Renal pelvis (tissue), 12 donors: ENCODE results near the gene KLHL40. TPM values are rescaled to one million over a fixed set of nuclear protein-coding genes. Genes with fewer than 3 reads are reported as not detected.

ENCODE experiments used
- DNase-seq: peaks from one replicate; pipeline ENCODE4 v3.0.0-alpha.2; 2013
- long read RNA-seq, 16 experiments: transcript quantifications; one replicate each; lab custom pipeline, GENCODE V29; 2026
- polyA plus RNA-seq, 3 donors: library from polyadenylated mRNA; unstranded; fragments of 120-200 nt; gene quantifications; one replicate each; pipeline ENCODE4 v1.2.1, GENCODE V29; 2013; ENCODE audit not compliant: insufficient read length in 3 of 3

The KLHL40 gene, protein sequence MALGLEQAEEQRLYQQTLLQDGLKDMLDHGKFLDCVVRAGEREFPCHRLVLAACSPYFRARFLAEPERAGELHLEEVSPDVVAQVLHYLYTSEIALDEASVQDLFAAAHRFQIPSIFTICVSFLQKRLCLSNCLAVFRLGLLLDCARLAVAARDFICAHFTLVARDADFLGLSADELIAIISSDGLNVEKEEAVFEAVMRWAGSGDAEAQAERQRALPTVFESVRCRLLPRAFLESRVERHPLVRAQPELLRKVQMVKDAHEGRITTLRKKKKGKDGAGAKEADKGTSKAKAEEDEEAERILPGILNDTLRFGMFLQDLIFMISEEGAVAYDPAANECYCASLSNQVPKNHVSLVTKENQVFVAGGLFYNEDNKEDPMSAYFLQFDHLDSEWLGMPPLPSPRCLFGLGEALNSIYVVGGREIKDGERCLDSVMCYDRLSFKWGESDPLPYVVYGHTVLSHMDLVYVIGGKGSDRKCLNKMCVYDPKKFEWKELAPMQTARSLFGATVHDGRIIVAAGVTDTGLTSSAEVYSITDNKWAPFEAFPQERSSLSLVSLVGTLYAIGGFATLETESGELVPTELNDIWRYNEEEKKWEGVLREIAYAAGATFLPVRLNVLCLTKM
- under 1 TPM in 1 of 3 donors, not detected in 2; 0.07 TPM for polyA plus RNA-seq
- long read RNA-seq, donor 1: 0 reads
- long read RNA-seq, donor 2: 0 reads
- long read RNA-seq, donor 3: 0 reads
- long read RNA-seq, donor 4: 0 reads
- long read RNA-seq, donor 5: 0 reads
- long read RNA-seq, donor 6: 0 reads
- long read RNA-seq, donor 7: 0 reads
- long read RNA-seq, donor 8: 0 reads
- long read RNA-seq, donor 9: 0 reads
- long read RNA-seq, donor 10: 0 reads
- long read RNA-seq, donor 11: 0 reads
- long read RNA-seq, donor 12: 0 reads
- long read RNA-seq, donor 13: 0 reads
- long read RNA-seq, donor 14: 0 reads
- long read RNA-seq, donor 15: 0 reads
- long read RNA-seq, donor 16: 0 reads

DNA sequence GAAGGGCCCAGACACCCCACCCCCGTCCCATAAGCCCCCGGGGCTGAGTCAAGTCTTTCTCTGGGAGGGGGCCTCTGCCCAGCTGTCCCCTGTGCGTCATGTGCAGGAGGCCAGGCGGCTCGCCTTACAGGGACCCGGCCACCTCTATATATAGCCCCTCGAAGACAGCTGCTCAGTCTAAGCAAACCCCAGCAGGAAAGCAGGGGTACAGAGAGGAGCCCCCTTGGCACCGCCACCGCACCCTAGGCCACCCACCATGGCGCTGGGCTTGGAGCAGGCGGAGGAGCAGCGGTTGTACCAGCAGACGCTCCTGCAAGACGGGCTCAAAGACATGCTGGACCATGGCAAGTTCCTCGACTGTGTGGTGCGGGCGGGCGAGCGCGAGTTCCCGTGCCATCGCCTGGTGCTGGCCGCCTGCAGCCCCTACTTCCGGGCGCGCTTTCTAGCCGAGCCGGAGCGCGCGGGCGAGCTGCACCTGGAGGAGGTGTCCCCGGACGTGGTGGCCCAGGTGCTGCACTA, at the start of gene KLHL40:
Gene KLHL40, plus strand, starts transcription at position 175 of the 519 bp plus-strand sequence. Its CDS starts 82 bp downstream, at position 257.
- no peak for DNase-seq

DNA sequence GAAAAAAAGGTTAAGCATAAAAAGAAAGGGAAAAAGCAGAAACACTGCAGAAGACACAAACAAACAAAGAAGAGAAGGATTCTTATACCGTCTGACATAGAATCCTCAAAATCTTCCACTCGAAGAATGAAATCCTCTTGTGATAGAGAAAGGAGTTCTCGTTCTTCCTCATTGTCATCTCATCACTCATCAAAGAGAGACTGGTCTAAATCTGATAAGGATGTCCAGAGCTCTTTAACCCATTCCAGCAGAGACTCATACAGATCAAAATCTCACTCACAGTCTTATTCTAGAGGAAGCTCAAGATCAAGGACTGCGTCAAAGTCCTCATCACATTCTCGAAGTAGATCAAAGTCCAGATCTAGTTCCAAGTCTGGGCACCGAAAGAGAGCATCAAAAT, 48.3 kb upstream of the KLHL40 start:
- DNase-seq: no peak

DNA sequence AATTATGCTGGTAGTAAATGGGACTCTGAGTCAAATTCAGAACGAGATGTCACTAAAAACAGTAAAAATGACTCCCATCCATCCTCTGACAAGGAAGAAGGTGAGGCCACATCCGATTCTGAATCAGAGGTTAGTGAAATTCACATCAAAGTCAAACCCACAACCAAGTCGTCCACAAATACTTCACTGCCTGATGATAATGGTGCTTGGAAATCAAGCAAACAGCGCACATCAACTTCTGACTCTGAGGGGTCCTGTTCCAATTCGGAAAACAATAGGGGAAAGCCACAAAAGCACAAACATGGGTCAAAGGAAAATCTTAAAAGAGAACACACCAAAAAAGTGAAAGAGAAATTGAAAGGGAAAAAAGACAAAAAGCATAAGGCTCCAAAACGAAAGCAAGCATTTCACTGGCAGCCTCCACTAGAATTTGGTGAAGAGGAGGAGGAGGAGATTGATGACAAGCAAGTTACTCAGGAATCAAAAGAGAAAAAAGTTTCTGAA, 46.9 kb upstream of the KLHL40 start:
- no peak for DNase-seq

DNA sequence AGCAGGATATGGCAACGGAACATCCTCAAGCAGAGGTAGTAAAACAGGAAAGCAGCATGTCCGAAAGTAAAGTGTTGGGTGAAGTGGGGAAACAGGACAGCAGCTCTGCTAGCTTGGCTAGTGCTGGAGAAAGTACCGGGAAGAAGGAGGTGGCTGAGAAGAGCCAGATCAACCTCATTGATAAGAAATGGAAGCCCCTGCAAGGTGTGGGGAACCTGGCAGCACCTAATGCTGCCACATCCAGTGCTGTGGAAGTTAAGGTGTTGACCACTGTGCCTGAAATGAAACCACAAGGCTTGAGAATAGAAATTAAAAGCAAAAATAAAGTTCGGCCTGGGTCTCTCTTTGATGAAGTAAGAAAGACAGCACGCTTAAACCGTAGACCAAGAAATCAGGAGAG, 46.1 kb upstream of the KLHL40 start:
- no peak for DNase-seq

DNA sequence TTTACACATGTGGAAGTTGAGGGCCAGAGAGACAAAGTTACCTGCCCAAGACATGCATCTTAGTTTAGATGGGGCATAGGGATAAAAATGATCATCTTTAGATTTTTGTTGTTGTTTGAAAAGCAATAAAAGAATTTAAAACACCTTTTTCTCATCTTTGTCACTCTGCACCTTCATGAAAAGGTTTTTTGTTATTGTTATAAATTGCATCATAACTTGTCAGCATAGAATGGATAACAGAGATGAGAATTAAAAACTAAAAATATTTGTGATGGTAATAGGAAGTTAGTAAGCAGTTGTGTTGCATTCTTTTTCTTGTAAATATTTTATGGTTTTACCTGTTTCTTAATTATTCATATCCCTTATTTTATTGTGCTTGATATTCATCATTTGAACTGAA, 45.2 kb upstream of the KLHL40 start:
- DNase-seq: no peak

DNA sequence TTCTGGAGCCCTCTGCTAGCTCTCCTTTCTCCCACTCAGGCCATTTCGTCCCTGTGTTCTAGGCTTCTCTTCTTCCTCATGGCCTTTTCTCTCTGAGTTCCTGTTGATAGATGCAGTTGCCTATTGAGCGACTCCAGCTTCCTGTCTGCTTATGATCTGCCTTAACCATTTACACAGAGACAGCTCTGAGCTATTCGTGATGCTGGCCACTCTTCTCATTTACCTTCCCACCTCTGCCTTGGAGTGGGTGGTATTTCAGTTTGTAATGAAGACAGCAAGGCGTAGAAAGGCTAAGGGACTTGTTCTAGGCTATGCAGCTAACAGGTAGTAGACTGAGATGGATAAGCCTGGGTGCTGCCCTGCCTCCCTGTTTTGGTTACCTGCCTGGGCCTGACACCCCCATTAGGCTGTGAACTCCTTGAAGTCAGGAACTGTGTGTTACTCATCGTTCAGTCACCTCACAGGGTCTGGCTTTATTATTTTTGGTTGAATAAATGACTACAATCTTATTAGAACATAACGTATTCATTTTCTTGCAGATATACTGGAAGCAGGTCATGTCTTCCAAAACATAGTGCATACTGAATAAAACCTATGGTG, 44.5 kb upstream of the KLHL40 start:
- DNase-seq: no peak

DNA sequence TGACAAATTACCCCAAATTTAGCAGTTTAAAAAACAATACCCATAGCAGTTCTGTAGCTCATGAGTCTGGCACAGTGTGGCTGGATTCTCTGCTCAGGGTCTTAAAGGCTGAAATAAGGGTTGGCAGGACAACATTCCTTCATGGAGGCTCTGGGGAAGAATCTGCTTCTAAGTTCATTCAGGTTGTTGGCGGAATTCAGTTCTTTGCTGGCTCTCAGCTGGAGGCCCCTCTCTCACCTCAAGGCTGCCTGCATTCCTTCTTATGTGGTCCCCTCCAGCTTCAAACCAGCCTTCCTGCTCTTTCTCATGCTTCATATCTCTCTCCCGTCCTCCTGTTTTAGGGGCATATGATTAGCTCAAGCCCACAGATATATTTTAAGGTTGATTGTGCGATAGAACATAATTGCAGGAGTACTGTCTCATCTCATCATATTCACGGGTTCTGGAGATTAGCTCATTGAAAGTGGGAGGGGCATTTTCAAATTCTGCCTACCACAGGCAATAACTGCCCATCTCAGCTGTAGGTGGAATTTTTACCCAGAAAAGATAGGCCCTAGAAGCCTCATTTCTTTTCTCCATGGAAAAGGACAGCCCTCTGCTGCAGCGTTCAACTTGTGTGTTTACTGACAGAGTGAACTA, 37.4 kb upstream of the KLHL40 start:
- DNase-seq: no peak

DNA sequence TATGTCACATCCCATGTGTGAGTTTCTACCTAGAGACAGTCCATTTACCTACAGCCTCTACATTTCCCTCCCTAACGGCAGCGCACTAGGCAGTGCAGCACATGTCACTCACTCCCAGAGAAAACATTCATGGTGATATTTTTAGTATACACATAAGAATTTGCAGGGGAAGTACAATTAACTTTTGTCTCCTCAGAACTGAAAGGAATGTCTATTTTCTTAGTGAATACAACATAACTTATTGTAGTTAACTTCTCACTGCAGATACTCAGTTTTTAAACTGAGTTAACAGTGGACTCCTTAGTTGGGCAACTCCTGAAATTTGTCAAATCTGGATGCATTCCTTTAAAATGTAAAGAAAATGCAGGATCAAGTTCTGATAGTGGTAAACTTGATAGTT, 36.3 kb upstream of the KLHL40 start:
- DNase-seq: no peak

DNA sequence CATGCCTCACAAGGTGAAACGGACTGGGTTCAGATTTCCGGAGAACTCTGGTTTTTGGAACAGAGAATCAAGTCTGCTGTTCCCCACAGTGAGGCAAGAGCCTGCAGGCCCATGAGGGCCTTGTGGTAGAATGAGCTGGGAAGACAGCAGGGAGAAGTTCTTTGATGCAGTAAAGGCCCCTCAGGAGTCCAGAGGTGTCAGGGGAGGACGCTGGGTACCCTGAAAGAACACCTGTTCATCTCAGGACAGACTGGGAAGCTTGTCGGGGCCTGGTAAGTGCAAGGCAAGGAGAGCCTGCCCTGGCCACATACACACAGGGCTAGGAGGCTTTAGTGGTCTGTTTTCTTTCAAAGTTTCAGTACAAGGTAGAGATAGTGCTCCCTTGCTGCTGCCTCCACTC, 35.6 kb upstream of the KLHL40 start:
- no peak for DNase-seq

DNA sequence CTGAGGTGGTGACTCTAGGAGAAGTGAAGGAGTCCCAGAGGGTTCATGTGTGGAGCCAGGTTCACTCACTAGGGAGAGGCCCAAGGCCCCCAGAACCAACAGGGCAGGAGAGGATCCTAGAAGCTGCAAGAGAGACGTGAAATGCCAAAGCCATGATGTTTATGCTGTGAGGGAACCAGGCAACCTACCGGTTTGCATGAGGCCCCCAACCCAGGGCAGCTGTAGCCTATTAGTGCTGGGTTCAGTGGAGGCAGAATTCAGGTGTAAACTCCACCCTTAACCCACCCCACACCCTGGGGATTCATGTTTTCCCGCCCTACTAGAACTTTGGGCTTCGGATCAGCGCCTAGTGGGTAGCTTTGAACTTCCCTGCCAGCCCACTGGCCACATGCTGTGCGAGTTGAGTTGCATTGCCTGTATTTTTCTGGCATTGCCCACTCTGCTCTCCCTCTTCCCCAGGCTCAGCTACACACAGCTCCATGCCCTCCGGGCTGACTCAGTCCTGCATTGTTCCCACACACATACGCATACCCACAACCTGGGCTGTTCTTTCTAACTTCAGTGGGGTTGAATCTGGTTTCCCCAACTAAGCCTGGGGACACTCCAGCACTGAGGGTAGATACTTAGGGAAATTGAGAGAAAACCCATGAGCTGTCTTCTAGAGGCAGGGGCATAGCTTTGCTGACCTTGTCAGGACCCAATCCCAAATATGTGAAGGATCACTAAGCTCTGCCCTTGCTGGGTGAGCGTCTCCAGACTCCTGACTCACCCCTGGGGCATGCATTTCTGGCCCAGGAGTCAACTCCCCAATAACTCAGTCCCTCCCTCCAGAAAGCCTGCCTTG, 33.9 kb upstream of the KLHL40 start:
- DNase-seq: no peak

DNA sequence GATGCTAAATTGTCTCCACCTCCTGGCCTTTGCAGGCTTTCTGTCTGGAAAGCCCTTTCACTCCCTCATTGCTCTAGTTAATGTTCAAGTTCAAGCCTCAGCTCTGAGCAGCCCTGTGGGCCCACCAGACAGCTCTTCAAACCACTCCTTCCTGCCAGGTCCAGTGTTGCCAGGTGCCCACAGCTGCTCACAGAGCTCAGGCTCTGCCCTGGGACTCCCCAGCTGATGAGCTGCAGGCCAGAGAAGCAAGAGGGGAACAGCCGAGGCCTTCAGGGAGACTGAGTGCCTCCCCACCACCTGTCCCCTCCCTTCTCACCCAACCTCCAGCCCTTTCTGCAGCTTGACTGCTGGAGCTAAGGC, 33.1 kb upstream of the KLHL40 start:
- no peak for DNase-seq

DNA sequence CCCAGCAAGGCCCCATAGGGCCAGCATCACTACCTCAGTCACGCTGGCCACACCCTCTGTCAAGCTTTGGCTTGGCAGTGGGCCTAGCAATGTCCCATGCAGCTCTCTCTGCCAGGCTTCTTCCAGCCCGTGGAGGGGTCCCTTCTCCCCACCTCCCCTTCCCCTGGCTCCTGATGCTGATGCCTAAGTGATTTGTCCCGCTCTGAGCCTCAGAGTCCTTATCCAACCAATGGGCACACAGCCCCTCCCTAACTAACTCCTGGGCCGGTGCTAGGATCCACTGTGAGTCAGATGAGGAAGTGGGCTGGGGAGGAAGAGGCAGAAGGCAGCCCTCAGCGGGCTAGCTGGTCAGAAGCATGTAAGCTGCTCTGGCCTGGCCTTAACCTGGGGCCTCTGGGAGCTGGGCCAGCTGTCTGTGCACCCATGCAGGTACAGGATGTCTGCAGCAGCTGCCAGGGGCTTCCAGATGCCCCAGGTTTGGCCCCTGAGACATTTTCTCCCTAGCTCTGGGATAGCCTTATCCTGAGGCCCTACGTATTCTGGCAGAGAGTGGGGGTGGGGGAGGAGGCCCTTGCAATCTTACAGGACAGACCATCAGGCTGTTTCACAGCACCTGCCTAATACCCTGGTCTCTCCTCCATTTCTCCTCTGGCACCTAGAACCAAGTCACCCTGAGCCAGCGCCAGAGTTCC, 32.6 kb upstream of the KLHL40 start:
- DNase-seq: no peak

DNA sequence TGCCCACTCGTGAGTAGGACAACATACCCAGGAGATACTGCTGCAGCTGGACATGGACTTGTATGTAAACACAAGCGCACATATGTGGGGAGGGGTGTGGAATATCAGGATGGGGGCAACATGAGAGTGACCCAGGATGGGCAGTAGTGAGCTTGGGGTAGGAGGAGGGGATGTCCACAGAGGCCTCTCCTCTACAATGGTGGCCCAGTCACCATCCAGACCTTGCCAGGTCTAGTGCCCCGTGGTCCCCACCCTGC, 32.1 kb upstream of the KLHL40 start:
- DNase-seq: no peak

DNA sequence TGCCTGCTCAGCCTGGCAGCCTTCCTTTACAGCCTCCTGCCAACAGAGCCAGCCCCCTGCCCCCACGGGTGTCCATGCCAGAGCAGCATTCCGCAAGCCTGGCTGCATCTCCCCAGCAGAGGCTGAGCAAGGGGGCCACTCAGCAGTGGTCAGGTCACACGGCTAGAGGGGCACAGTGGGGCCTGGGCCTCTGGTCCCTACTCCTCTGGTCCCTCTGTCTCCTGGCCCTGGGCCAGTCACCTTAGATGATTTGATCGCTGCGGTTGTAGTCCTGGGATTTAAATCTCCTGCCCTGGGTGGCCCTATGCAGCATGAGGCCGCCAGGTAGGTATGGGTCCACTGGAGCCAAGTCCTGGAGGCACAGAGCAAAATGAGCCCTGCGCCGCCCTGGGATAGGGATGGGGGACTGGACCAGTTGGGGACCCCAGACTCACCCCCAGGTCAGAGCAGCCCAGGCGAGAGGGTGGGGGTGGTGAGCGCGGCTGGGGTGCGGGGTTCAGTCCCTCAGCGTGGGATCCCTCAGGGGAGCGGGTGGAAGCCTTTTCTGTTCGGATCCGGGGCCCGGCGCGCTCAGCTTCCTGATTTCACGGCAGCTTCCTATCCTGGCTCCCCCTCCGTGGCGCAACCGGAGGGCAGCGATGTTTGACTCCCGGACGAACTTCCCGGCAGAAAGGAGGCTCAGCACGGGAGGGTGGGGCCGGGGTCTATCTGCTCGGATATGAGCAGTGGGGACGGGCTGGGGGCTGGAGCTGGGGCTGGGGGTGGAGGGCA, 31.6 kb upstream of the KLHL40 start, which contains the start of gene ZBTB47:
Gene ZBTB47, plus strand, starts transcription at position 138 of the 771 bp plus-strand sequence. CDS start 4,659 bp downstream, outside the sequence.
- DNase-seq: no peak

DNA sequence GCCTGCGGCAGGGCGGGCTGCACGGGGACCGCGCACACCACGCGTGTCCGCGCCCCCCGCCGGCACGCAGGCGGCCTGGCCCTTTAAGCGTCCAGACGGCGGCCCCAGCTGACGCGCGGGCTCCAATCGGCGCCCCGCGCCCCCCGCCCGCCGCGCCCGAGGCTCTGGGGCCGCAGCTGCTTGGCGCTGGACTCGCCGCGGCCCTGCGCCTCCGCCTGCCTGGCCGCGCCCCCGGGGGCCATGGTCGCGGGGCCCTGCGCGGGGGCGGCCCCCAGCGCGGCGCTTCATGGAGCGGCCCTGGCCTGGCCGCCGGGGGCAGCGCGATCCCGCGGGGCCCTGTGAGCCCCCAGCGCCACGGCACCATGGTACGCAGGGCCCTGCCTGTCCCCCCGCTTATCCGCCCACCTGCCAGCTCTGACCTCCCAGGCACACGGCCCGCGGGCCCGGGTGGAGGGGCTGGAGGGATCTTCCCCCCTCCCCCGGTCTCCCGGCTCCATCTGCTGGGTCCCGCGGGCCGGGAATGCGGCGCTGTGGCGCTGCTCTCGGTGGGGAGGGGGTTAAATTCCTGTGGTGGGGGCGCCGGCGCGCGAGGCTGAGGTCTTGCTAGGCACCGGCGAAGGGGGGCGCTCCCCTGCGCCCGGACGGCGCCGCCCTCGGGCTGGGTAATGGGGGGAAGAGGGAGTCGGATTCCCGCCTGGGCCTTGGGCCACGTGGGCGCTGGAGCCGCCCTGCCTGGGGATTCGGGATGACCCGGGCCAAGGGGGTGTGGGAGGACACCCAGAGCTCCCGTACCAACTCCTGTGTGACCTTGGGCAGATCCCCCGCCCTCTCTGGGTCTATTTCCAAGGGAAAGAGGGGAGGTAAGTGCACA, 30.8 kb upstream of the KLHL40 start:
- DNase-seq: peak; percentile 65

DNA sequence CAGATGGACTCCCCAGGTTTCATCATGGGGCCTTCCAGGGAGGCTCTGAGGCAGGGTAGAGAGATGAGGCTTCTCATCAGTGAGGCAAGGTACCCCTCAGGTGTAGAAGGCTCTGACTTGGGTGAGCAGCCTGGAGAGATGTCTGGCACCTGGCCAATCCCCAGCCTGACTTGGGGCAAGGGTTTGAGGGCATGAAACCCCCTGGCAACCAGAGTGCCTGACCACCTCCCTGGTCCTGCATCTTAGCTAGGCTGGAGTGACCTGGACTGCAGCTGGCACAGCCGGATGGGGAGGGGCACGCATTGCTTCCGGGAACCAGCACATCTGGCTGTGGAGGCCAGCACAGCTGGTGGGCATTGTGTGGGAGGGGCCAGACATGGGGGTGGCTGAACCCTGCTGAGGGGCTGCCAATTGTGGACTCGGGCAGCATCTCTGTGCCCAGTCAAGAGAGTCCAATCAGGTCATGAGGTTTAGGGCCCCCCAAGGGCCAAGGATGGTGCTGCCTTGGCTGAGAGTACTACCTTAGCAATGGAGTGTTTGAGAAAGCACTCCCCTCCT, 29.9 kb upstream of the KLHL40 start:
- no peak for DNase-seq

DNA sequence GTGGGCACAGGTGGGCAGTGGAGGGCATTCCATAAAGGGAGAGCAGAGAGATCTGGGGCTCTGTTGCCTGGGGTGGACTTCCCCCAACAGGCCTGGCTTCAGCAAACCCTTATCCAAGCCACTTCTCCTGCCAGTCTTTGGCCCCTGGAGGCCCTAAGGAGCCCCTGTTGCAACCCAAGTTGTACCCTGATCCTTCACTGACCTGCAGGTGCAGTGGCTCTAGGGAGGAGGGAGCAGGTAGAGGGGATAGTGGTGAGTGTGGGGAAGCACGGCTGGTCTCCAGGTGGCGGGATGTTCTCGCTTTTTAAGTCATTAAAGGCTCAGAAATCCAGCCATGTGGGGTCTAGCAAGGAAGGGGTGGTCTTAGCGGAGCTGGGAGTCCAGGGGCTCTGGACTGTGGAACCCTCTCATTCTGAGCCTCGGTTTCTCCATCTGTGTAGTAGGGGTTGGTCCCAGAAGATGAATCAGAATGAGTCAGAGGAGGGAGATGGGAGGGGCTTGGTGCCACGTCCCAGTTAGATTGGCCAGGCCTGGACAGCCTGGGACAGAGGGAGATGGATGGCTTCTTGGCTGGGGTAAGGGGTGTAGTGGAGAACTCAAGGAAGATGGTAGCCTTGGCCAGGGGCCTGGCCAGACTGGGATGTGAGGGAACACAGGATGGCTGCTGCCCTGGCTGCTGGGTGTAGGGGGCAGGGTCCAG, 29.2 kb upstream of the KLHL40 start:
- no peak for DNase-seq
